ENCODE results near the gene SNTB2.

SNTB2 gene

DNA sequence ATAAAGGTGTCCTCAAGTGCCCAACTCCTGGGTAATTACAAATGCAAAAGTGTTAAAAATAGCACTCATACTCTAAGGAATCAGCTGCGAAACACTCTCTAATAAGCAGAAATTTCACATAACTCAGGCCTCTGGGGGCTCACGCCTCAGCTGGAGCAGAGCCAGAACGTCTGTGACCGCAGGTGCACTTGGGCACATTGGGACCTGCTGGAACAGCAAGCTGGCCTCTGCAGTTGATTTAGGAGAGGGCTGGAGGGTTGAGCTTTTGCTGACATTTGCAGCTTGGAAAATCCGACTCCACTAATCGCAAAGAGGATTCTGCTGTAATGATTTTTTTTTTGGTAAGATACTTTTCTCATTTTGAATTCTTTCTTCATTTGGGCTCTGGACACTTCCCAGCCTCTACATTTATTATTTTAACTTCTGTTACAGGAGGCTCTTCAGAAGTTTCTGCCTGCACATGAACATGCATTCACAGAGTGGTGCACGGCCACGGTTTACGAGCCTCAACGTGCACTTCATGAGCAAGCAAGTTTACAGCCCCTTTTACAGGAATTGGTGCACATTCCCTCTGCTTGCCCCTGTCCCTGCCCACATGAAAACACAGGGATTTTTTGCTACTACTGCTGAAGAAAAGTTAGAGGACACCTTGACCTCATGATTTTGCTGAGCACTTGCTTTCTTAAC, 4.1 kb upstream of the SNTB2 start:
- TF ChIP-seq, protein P1, sequence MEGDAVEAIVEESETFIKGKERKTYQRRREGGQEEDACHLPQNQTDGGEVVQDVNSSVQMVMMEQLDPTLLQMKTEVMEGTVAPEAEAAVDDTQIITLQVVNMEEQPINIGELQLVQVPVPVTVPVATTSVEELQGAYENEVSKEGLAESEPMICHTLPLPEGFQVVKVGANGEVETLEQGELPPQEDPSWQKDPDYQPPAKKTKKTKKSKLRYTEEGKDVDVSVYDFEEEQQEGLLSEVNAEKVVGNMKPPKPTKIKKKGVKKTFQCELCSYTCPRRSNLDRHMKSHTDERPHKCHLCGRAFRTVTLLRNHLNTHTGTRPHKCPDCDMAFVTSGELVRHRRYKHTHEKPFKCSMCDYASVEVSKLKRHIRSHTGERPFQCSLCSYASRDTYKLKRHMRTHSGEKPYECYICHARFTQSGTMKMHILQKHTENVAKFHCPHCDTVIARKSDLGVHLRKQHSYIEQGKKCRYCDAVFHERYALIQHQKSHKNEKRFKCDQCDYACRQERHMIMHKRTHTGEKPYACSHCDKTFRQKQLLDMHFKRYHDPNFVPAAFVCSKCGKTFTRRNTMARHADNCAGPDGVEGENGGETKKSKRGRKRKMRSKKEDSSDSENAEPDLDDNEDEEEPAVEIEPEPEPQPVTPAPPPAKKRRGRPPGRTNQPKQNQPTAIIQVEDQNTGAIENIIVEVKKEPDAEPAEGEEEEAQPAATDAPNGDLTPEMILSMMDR (IDR thresholded peaks at IDR 0.05), result no peak
- Histone ChIP-seq H3K4me3 (no peak overlapping the region), H3K27ac (no peak overlapping the region)
- DNase-seq (ENCODE audit: low spot score), result no peak

DNA sequence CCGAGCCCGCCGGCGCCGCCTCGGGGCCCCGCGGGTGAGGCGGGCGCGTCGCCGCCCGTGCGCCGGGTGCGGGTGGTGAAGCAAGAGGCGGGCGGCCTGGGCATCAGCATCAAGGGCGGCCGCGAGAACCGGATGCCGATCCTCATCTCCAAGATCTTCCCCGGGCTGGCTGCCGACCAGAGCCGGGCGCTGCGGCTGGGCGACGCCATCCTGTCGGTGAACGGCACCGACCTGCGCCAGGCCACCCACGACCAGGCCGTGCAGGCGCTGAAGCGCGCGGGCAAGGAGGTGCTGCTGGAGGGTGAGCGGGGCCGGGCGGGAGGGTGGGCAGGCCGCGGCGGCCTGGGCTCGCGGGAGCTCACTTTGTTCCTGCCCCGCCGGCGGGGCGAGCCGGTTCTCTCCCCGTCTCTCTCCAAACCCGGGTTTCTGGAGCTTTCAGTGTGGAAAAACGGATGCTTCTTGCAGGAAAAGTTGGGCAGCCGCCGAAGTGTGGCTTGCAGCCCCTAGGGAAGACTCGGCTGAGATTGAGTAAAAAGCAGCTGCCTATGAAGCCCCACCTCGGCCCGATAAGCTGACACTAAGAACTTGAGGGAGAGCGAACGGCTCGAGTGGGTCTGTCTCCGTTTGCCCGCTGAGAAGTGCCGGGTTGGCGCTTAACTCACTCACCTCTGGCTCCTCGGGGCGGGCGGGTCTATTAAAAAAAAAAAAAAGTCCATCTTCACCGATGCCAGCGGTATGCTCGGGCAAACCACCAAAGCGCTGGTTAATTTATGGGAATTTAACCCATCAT, 677 bp downstream of the SNTB2 start:
- TF ChIP-seq, protein P1 (IDR thresholded peaks at IDR 0.05), result no peak
- Histone ChIP-seq H3K27ac (peak overlapping the region; percentile 88 to 90), H3K4me3 (peak overlapping the region; percentile 82)
- DNase-seq (ENCODE audit: low spot score), result no peak

DNA sequence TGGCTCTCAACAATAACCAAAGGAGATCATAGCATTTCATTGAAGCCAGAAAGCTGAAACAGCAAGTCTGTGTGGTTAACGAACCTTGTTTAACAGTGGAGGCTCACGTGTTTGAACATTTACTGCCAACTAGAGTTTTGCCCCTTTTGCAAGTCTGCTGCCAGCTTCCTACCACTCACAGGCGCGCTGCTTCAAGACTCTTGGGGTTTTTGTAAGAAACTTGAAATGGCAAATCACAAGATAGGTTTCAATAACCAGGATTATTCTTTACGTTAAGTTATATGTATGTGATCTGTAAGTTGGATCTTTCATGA, 1.2 kb downstream of the SNTB2 start:
- TF ChIP-seq, protein P1 (IDR thresholded peaks at IDR 0.05), result no peak
- peak overlapping the region; percentile 88 to 90 for H3K27ac ChIP-seq
- DNase-seq (ENCODE audit: low spot score), result no peak

DNA sequence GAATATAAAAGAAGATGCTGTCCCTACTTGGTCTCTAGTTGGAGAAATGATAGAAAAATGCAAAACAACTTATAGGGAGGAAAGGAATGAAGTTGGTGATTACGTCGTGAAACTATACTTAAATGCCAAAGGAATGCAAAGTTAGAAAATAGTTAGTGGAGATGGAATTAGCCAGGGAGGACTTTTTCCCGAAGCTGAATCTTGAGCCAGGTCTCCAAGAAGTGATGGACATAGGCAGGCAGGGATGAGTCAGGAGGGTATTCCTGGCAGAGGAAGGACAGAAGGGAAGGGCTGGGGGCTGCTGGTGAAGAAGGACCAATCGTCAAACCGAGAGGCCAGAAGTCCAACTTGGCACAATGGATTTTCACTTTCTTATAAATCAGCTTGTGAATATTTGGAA, 1.8 kb downstream of the SNTB2 start:
- Histone ChIP-seq H3K4me3 (peak overlapping the region; percentile 82), H3K27ac (peak overlapping the region in 1 of 2 donors; percentile 90)
- DNase-seq (ENCODE audit: low spot score), result no peak
- TF ChIP-seq, protein P1 (IDR thresholded peaks at IDR 0.05), result no peak

More for the DNA sequence above, 1.2 kb downstream of the SNTB2 start:
- peak overlapping the region; percentile 82 for H3K4me3 ChIP-seq

DNA sequence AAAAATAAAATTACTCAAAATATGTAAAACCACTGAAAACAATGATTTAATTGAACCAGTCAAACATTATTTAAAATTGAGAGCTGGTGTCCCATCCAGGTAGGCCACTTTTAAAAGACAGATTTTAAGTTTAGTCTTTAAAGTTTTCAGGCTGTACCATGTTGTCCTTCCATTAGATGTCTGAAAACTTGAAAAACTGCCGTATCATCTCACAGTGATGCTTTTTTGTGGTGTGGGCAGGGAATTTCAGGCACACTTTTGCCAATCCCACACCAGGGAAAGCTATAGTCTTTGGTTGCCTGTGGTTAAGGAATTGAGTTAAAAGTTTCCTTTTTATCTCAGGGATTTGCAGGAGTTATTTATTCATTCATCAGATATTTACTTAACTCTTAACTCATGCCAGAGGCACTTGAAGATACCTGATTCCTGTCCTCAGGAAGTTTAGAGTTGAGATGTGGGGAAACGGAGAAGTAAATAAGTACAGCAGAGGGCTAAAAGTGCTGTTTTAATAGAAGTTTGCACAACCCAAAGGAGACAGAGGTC, 3.2 kb downstream of the SNTB2 start:
- no peak for DNase-seq (ENCODE audit: low spot score)
- TF ChIP-seq, protein P1 (IDR thresholded peaks at IDR 0.05), result no peak
- Histone ChIP-seq H3K4me3 (peak overlapping the region; percentile 82), H3K27ac (no peak overlapping the region)

DNA sequence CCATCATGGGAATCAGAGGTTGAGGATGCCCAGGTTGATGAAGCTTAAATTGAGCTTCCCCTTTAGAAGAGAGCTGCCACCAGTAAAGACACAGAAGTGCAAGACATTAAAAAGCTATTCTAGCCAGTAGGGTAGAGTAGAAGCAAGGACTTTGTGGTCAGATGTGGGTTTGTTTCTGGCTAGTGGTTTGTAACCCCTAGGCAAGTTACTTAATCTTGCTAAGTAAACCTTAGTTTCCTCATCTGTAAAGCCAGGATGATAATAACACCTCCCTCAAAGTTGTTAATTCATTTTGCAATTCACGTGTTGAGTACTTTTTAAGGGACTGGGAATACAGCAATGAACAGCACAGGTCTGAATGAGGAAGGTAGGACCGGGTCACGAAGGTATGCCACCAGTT, 3.6 kb downstream of the SNTB2 start:
- Histone ChIP-seq H3K27ac (no peak overlapping the region), H3K4me3 (no peak overlapping the region)
- no peak for DNase-seq (ENCODE audit: low spot score)
- TF ChIP-seq, protein P1 (IDR thresholded peaks at IDR 0.05), result no peak
